DND-41 (cell line): ENCODE measurements around the gene CATSPER4.

Experiments
- EZH2 ChIP-seq: IDR thresholded peaks from 3 replicates; pipeline ENCODE4 v1.6.1; 2012; ENCODE audit warnings: borderline replicate concordance, low read depth, mild to moderate bottlenecking, moderate library complexity, low read length, inconsistent platforms; ENCODE audit not compliant: severe bottlenecking
- TF ChIP-seq, protein P1 (sequence below): IDR thresholded peaks from 2 replicates; pipeline ENCODE4 v1.5.1; 2012; ENCODE audit warnings: borderline replicate concordance, low read length, moderate library complexity, mild to moderate bottlenecking; ENCODE audit not compliant: poor library complexity, severe bottlenecking; ENCODE audit errors: extremely low read depth

DNA sequence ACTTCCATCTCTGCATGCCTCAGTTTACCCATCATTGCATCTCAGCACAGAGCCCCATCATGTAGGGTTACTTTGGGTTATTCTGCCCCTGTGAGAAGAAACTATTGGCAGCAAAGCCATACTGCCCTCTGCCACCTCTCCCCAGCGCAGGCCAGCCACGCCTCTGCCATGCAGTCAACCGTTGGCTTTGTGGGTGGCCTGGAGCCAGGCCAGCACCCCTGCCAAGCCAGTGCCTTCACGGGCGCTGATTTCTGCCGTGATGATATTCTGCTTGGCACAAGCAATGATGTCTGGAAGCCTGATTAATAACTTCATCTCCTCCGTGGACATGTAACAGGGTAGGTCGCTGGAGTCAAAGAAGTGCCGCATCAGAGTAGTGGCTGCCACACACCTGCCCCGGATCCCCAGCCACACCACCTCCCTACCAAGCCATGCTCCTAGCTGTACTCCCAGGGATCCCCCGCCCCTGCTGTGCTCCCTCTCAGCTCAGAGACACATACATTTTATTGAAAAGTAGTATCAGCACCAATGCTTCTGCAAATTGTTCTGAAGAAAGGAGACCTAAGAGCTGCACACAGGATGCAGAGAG, 28.6 kb downstream of the CATSPER4 start:
- TF ChIP-seq, protein P1, sequence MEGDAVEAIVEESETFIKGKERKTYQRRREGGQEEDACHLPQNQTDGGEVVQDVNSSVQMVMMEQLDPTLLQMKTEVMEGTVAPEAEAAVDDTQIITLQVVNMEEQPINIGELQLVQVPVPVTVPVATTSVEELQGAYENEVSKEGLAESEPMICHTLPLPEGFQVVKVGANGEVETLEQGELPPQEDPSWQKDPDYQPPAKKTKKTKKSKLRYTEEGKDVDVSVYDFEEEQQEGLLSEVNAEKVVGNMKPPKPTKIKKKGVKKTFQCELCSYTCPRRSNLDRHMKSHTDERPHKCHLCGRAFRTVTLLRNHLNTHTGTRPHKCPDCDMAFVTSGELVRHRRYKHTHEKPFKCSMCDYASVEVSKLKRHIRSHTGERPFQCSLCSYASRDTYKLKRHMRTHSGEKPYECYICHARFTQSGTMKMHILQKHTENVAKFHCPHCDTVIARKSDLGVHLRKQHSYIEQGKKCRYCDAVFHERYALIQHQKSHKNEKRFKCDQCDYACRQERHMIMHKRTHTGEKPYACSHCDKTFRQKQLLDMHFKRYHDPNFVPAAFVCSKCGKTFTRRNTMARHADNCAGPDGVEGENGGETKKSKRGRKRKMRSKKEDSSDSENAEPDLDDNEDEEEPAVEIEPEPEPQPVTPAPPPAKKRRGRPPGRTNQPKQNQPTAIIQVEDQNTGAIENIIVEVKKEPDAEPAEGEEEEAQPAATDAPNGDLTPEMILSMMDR = no peak
- no peak for TF ChIP-seq EZH2
